ENCODE results near the gene TOGARAM1.

TOGARAM1 gene

GRCh38 chr14:45084946-45085346 is 123.0 kb downstream of the TOGARAM1 start:
- no peak for DNase-seq (ENCODE audit: low read depth)

GRCh38 chr14:45089813-45090212 is 127.8 kb downstream of the TOGARAM1 start:
- DNase-seq (ENCODE audit: low read depth): no peak

GRCh38 chr14:45091710-45092109 is 129.7 kb downstream of the TOGARAM1 start:
- DNase-seq (ENCODE audit: low read depth): no peak

- DNase-seq (ENCODE audit: low read depth): no peak
These were observed 132.3 kb downstream of the TOGARAM1 start for GRCh38 chr14:45094275-45094674.

- DNase-seq (ENCODE audit: low read depth): no peak
These were observed 133.2 kb downstream of the TOGARAM1 start for GRCh38 chr14:45095143-45095542.

GRCh38 chr14:45096218-45096617 is 134.2 kb downstream of the TOGARAM1 start:
- no peak for DNase-seq (ENCODE audit: low read depth)

GRCh38 chr14:45103806-45104205 is 141.8 kb downstream of the TOGARAM1 start:
- DNase-seq (ENCODE audit: low read depth): no peak

- no peak for DNase-seq (ENCODE audit: low read depth)
These were observed 142.6 kb downstream of the TOGARAM1 start for GRCh38 chr14:45104561-45104960.

GRCh38 chr14:45112896-45113781 is 151.1 kb downstream of the TOGARAM1 start:
- DNase-seq (ENCODE audit: low read depth): no peak

- DNase-seq (ENCODE audit: low read depth): no peak
These were observed 152.3 kb downstream of the TOGARAM1 start for GRCh38 chr14:45114327-45114726.

GRCh38 chr14:45118594-45118993 is 156.6 kb downstream of the TOGARAM1 start:
- no peak for DNase-seq (ENCODE audit: low read depth)

- no peak for DNase-seq (ENCODE audit: low read depth)
These were observed 158.1 kb downstream of the TOGARAM1 start for GRCh38 chr14:45120096-45120495.

- no peak for DNase-seq (ENCODE audit: low read depth)
These were observed 161.3 kb downstream of the TOGARAM1 start for GRCh38 chr14:45123271-45123670.
